Measurements from ENCODE around the gene DPH6.

DNA sequence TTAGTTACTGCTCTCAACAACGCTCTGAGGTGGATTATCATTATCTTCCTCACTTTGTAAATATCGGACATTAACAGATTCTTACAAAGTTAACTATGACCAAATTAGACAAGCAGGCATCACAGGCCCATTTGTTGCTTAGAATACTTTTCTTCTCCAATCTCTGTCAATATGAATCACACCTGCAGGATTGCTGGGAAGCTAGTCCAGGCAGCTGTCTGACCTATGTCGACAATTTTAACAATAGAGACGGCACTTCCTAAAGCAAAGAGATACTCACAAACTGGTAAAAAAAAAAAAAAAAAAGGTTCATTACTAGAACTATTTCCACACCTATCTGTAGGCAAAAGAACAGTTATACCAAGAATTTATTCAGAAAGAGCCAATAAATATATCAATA, 85.3 kb downstream of the DPH6 start:
- TF ChIP-seq POLR2A (IDR thresholded peaks at IDR 0.05), result no peak
- TF ChIP-seq, protein P1, sequence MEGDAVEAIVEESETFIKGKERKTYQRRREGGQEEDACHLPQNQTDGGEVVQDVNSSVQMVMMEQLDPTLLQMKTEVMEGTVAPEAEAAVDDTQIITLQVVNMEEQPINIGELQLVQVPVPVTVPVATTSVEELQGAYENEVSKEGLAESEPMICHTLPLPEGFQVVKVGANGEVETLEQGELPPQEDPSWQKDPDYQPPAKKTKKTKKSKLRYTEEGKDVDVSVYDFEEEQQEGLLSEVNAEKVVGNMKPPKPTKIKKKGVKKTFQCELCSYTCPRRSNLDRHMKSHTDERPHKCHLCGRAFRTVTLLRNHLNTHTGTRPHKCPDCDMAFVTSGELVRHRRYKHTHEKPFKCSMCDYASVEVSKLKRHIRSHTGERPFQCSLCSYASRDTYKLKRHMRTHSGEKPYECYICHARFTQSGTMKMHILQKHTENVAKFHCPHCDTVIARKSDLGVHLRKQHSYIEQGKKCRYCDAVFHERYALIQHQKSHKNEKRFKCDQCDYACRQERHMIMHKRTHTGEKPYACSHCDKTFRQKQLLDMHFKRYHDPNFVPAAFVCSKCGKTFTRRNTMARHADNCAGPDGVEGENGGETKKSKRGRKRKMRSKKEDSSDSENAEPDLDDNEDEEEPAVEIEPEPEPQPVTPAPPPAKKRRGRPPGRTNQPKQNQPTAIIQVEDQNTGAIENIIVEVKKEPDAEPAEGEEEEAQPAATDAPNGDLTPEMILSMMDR (IDR thresholded peaks at IDR 0.05), result no peak

Data from Peyer's patch (tissue), 4 donors.